Measurements from ENCODE around the gene BRSK2.

DNA sequence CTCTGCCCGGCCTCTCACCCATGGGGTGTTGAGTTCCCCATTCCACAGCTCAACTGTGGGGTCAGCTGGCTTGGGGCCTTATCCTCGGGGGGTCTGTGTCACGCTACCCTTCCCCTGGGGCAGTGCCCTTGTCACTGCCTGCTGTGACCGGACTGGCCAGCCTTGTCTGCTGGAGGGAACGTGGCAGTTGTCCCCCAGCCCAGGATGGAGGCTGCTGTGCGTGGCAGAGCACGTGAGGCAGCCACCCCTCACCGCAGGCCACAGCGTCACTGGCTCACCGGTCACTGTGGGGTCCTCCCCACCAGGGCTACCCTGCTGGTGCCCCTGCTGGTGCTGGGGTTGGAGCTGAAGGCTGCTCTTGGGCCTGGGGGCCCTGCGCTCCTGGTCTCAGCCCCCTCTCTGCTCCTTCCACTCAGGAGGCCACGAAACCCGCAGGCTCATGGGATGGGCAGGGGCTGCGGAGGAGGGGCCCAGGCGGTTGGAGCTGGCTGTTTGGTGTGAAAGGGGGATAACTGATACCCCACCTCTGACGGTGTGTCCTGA lies 13.4 kb downstream of the BRSK2 start:
- TF ChIP-seq, protein P1, sequence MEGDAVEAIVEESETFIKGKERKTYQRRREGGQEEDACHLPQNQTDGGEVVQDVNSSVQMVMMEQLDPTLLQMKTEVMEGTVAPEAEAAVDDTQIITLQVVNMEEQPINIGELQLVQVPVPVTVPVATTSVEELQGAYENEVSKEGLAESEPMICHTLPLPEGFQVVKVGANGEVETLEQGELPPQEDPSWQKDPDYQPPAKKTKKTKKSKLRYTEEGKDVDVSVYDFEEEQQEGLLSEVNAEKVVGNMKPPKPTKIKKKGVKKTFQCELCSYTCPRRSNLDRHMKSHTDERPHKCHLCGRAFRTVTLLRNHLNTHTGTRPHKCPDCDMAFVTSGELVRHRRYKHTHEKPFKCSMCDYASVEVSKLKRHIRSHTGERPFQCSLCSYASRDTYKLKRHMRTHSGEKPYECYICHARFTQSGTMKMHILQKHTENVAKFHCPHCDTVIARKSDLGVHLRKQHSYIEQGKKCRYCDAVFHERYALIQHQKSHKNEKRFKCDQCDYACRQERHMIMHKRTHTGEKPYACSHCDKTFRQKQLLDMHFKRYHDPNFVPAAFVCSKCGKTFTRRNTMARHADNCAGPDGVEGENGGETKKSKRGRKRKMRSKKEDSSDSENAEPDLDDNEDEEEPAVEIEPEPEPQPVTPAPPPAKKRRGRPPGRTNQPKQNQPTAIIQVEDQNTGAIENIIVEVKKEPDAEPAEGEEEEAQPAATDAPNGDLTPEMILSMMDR (IDR thresholded peaks at IDR 0.05) = no peak
- no peak for TF ChIP-seq POLR2AphosphoS5 (IDR thresholded peaks at IDR 0.05)

Measured in upper lobe of left lung (tissue), 4 donors.